B cell (primary cell): ENCODE measurements around the gene DAB2IP. TPM values are rescaled to one million over a fixed set of nuclear protein-coding genes. Genes with fewer than 3 reads are reported as not detected.

Experiments
- ATAC-seq: fragments of 200-7000 bp; cut with Tn5 transposase; one replicate; pipeline ENCODE4 v1.10.0; 2021; ENCODE audit warnings: low read depth, mild to moderate bottlenecking, moderate number of reproducible peaks, moderate library complexity
- CTCF ChIA-PET: fragments of 350-600 bp; sonication (Branson Sonifier 250); formaldehyde crosslinking; loops from one replicate; lab custom pipeline; 2021; ENCODE audit warnings: antibody characterized with exemption, inconsistent platforms; lab: Charles Lee
- POLR2A ChIA-PET: fragments of 350-600 bp; sonication (Branson Sonifier 250); formaldehyde crosslinking; loops from one replicate; lab custom pipeline; 2021; ENCODE audit warnings: antibody characterized with exemption; lab: Charles Lee
- DNase-seq: peaks from one replicate; pipeline ENCODE4 v3.0.0; 2013
- H2AFZ ChIP-seq: 2 replicates; pipeline ENCODE4 v1.6.1; 2012; ENCODE audit warnings: mild to moderate bottlenecking, low read depth, low read length; ENCODE audit not compliant: insufficient read depth, poor library complexity, severe bottlenecking
- H3K27ac ChIP-seq, 2 donors: 1 replicate in 1 of 2; 2 replicates in 1 of 2; pipeline ENCODE4 v1.5.1; 2012 to 2013; ENCODE audit warnings: low read length in 2 of 2, mild to moderate bottlenecking in 2 of 2, moderate library complexity in 1 of 2
- H3K27me3 ChIP-seq, 4 experiments: fragments of 200-600 bp in 1 of 4; sonication (generic) in 1 of 4; replicated peaks in 1 of 4; 1 replicate in 2 of 4; 2 replicates in 2 of 4; pipeline versions ENCODE4 v1.6.1 to v1.7.0; 2013 to 2016; ENCODE audit warnings: low read length in 3 of 4, mild to moderate bottlenecking in 2 of 4, mixed read lengths in 1 of 4, moderate library complexity in 1 of 4; ENCODE audit not compliant: insufficient read depth in 4 of 4, control insufficient read depth in 3 of 4; ENCODE audit errors: control extremely low read depth in 1 of 4
- H3K36me3 ChIP-seq, 2 experiments: replicated peaks in 1 of 2; 1 replicate in 1 of 2; 2 replicates in 1 of 2; pipeline versions ENCODE4 v1.6.1 to v1.7.1; 2013; ENCODE audit warnings: low read length in 1 of 2; ENCODE audit not compliant: insufficient read depth in 2 of 2, control insufficient read depth in 1 of 2; ENCODE audit errors: control extremely low read depth in 1 of 2, extremely low read depth in 1 of 2
- H3K4me1 ChIP-seq, 2 donors: fragments of 200-600 bp in 1 of 2; sonication (generic) in 1 of 2; 1 replicate in 1 of 2; 2 replicates in 1 of 2; pipeline versions ENCODE4 v1.5.1 to v1.6.1; 2013 to 2017; ENCODE audit warnings: low read length in 2 of 2; ENCODE audit not compliant: control insufficient read depth in 2 of 2, insufficient read depth in 2 of 2
- H3K4me2 ChIP-seq: replicated peaks from 2 replicates; pipeline ENCODE3; 2012; ENCODE audit warnings: mild to moderate bottlenecking, low read depth, low read length; ENCODE audit not compliant: poor library complexity, severe bottlenecking
- H3K4me3 ChIP-seq, 5 experiments: fragments of 200-600 bp in 1 of 5; sonication (generic) in 1 of 5; 1 replicate in 3 of 5; 2 replicates in 2 of 5; pipeline versions ENCODE4 v1.5.1 to v1.7.0; 2011 to 2016; ENCODE audit warnings: low read length in 4 of 5, mild to moderate bottlenecking in 4 of 5, low read depth in 2 of 5, control low read depth in 1 of 5, moderate library complexity in 1 of 5; ENCODE audit not compliant: insufficient read depth in 1 of 5; ENCODE audit errors: control extremely low read depth in 1 of 5, extremely low read depth in 1 of 5
- H3K79me2 ChIP-seq: fragments of 200-600 bp; sonication (generic); one replicate; pipeline ENCODE4 v1.6.0; 2016; ENCODE audit warnings: low read length; ENCODE audit not compliant: control insufficient read depth, insufficient read depth
- H3K9ac ChIP-seq: fragments of 200-600 bp; sonication (generic); 2 replicates; pipeline ENCODE4 v1.6.1; 2017; ENCODE audit warnings: mild to moderate bottlenecking, low read length, moderate library complexity
- H3K9me3 ChIP-seq, 3 donors: one replicate each; pipeline versions ENCODE4 v1.6.1 to v1.7.1; 2013; ENCODE audit warnings: low read length in 2 of 3; ENCODE audit not compliant: control insufficient read depth in 2 of 3, insufficient read depth in 1 of 3; ENCODE audit errors: control extremely low read depth in 1 of 3
- H4K20me1 ChIP-seq: 2 replicates; pipeline ENCODE4 v1.6.0; 2012; ENCODE audit warnings: mild to moderate bottlenecking, low read length; ENCODE audit not compliant: insufficient read depth, control insufficient read depth, poor library complexity, severe bottlenecking
- H3K27ac Mint-ChIP-seq: one replicate; pipeline ENCODE4 v1.8.0; 2021; ENCODE audit warnings: mixed read lengths
- H3K27me3 Mint-ChIP-seq: one replicate; pipeline ENCODE4 v1.8.0; 2021; ENCODE audit warnings: mixed read lengths
- H3K4me1 Mint-ChIP-seq: one replicate; pipeline ENCODE4 v1.8.0; 2021; ENCODE audit warnings: mixed read lengths
- H3K4me3 Mint-ChIP-seq: one replicate; pipeline ENCODE4 v1.8.0; 2021; ENCODE audit warnings: mixed read lengths
- H3K9me3 Mint-ChIP-seq: one replicate; pipeline ENCODE4 v1.8.0; 2022; ENCODE audit warnings: mixed read lengths; ENCODE audit not compliant: insufficient read depth
- CTCF ChIP-seq: fragments of 200-600 bp; IDR thresholded peaks from one replicate; pipeline ENCODE4 v1.8.0; 2022; ENCODE audit warnings: antibody characterized with exemption, mild to moderate bottlenecking
- EZH2 ChIP-seq: IDR thresholded peaks from 2 replicates; pipeline ENCODE4 v1.6.1; 2012; ENCODE audit warnings: borderline replicate concordance, low read depth, mild to moderate bottlenecking, moderate library complexity, low read length; ENCODE audit not compliant: insufficient read depth, poor library complexity, severe bottlenecking
- WGBS: methylation state at CpG from one replicate; pipeline ENCODE4 v1.1.5; 2013; ENCODE audit warnings: missing lambda C conversion rate; ENCODE audit not compliant: insufficient coverage; 5-methylcytosine and 5-hydroxymethylcytosine counted together
- intact Hi-C: fragments of 100-400 bp; cut with micrococcal nuclease; formaldehyde crosslinking; loops from one replicate; pipeline ENCODE4 v1.10.0; 2022
- polyA plus RNA-seq: library from polyadenylated mRNA; depleted of rRNA; stranded (reverse); fragments of >200 nt; gene quantifications from 2 replicates; pipeline ENCODE4 v1.2.3, GENCODE V29; 2012
- total RNA-seq, 2 donors: library from RNA; stranded (reverse); fragments of 120-200 nt in 1 of 2; gene quantifications; 1 replicate in 1 of 2; 2 replicates in 1 of 2; pipeline versions ENCODE4 v1.2.3 to v1.2.4, GENCODE V29; 2013 to 2022

DAB2IP gene
- total and polyA plus RNA-seq, 2 donors (not counting 1 experiment from before 2014, with no cell fraction given), result 1.1 to 3.9 TPM

DNA sequence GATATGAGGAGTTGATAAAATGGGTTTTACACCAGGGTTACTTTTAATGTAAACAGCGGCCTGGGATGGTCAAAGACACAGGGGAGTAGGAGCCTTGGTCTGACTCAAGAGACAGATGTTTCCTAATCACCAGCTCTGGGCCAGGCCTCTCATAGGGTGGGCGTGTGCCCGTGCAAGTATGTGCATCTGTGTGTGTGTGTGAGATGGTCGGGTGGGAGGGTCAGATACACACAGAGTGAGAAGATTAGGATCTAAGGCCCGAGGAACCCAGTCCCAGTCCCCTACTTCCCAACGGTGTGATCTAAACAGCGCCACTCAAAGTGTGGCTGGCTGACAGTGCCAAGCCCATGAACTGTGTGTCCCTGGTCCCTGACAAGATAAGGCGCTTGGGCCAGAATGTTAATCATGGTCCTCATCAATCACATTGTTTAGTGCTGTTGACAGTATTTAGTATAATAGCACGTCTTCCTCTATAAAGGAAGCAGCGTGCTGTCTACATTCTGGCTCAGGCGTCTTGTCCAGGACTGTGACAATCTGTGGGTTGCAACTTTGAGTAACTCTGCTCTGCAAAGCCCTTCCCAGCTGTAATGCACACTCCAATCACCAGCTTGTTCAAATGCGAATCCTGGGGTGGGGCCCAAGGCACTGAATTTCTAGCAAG, 173.7 kb downstream of the DAB2IP start:
- POLR2A ChIA-PET, result no interaction called here
- WGBS, result 99% methylated on average over 8 of the region's 12 CpGs
- no peak for ATAC-seq
- no peaks in the 10 kb centered on the region for H3K36me3 ChIP-seq
- H3K27me3 ChIP-seq, result no peaks in the 10 kb centered on the region
- TF ChIP-seq CTCF (no peak), EZH2 (no peak)
- no peak overlapping the region for H3K27ac ChIP-seq
- H4K20me1 ChIP-seq, result no peaks in the 10 kb centered on the region
- no peaks in the 10 kb centered on the region for H3K4me1 ChIP-seq
- no peaks in the 10 kb centered on the region for H3K79me2 ChIP-seq
- no peaks in the 10 kb centered on the region for H3K9me3 ChIP-seq
- H2AFZ ChIP-seq, result no peak overlapping the region
- Mint-ChIP-seq H3K9me3 (no peaks in the 10 kb centered on the region), H3K27ac (no peak overlapping the region), H3K4me3 (no peak overlapping the region), H3K4me1 (peaks cover 7% of the 10 kb centered on the region), H3K27me3 (no peaks in the 10 kb centered on the region)
- intact Hi-C loops, result no loop called here
- H3K4me3 ChIP-seq, result no peak overlapping the region
- CTCF ChIA-PET, result interaction anchor here (0.9 kb wide), 1 partner anchor 174 kb away, joined by 3 read pairs; no protein-coding TSS in a partner anchor
- DNase-seq, result no peak
- no peak overlapping the region for H3K9ac ChIP-seq
- no peak overlapping the region for H3K4me2 ChIP-seq

GRCh38 chr9:121826711-121827110, 175.3 kb downstream of the DAB2IP start:
- intact Hi-C loops, result no loop called here
- Histone ChIP-seq H3K4me2 (no peak overlapping the region), H3K79me2 (no peaks in the 10 kb centered on the region), H3K4me3 (no peak overlapping the region), H3K9me3 (no peaks in the 10 kb centered on the region), H3K4me1 (no peaks in the 10 kb centered on the region), H3K27ac (no peak overlapping the region), H2AFZ (no peak overlapping the region), H3K9ac (no peak overlapping the region), H3K36me3 (no peaks in the 10 kb centered on the region), H3K27me3 (no peaks in the 10 kb centered on the region), H4K20me1 (no peaks in the 10 kb centered on the region)
- TF ChIP-seq EZH2 (no peak), CTCF (no peak)
- DNase-seq (no peak), ATAC-seq (no peak)
- H3K27me3 Mint-ChIP-seq, result no peaks in the 10 kb centered on the region
- no peak overlapping the region for H3K4me3 Mint-ChIP-seq
- peaks cover 5% of the 10 kb centered on the region for H3K4me1 Mint-ChIP-seq
- H3K27ac Mint-ChIP-seq, result no peak overlapping the region
- H3K9me3 Mint-ChIP-seq, result no peaks in the 10 kb centered on the region
- CTCF ChIA-PET, result no interaction called here
- WGBS, result 92% methylated on average over 4 of the region's 7 CpGs
- POLR2A ChIA-PET, result no interaction called here
